Karpas-422 (cell line): ENCODE measurements around the gene GULP1. TPM values are rescaled to one million over a fixed set of nuclear protein-coding genes. Genes with fewer than 3 reads are reported as not detected.

Experiments
- DNase-seq: peaks from one replicate; pipeline ENCODE4 v3.0.0-alpha.2; 2015
- H2AFZ ChIP-seq: fragments of 200-600 bp; sonication (generic); 2 replicates; pipeline ENCODE4 v1.6.1; 2014; ENCODE audit warnings: antibody characterized with exemption, low read length, mixed read lengths
- H3K27ac ChIP-seq: fragments of 200-600 bp; sonication (generic); 2 replicates; pipeline ENCODE4 v1.5.1; 2014; ENCODE audit warnings: mild to moderate bottlenecking, low read length, moderate library complexity
- H3K27me3 ChIP-seq: fragments of 200-600 bp; sonication (generic); 2 replicates; pipeline ENCODE4 v1.6.1; 2014; ENCODE audit warnings: low read length, mixed read lengths
- H3K36me3 ChIP-seq: fragments of 200-600 bp; sonication (generic); 2 replicates; pipeline ENCODE4 v1.6.1; 2014; ENCODE audit warnings: low read length, mixed read lengths; ENCODE audit not compliant: insufficient read depth
- H3K4me1 ChIP-seq: fragments of 200-600 bp; sonication (generic); 2 replicates; pipeline ENCODE4 v1.6.1; 2014; ENCODE audit warnings: mild to moderate bottlenecking, low read length, mixed read lengths
- H3K4me2 ChIP-seq: fragments of 200-600 bp; sonication (generic); 2 replicates; pipeline ENCODE4 v1.6.1; 2014; ENCODE audit warnings: low read length, low read depth, mild to moderate bottlenecking; ENCODE audit not compliant: poor library complexity, severe bottlenecking
- H3K4me3 ChIP-seq: fragments of 200-600 bp; sonication (generic); 2 replicates; pipeline ENCODE4 v1.5.1; 2014; ENCODE audit warnings: mild to moderate bottlenecking, antibody characterized with exemption, low read length, mixed read lengths
- H3K79me2 ChIP-seq: fragments of 200-600 bp; sonication (generic); 2 replicates; pipeline ENCODE4 v1.6.1; 2014; ENCODE audit warnings: mild to moderate bottlenecking, low read length, mixed read lengths
- H3K9ac ChIP-seq: fragments of 200-600 bp; sonication (generic); 2 replicates; pipeline ENCODE4 v1.6.0; 2014; ENCODE audit warnings: low read length
- H3K9me2 ChIP-seq: fragments of 200-600 bp; sonication (generic), shearing (Covaris generic); replicated peaks from 2 replicates; pipeline ENCODE4 v1.6.0; 2014; ENCODE audit warnings: mild to moderate bottlenecking, low read length, moderate library complexity; ENCODE audit not compliant: insufficient read depth
- H3K9me3 ChIP-seq: fragments of 300-700, 200-600 bp; sonication (generic); 2 replicates; pipeline ENCODE4 v1.6.1; 2014; ENCODE audit warnings: low read length, mixed read lengths
- H4K20me1 ChIP-seq: fragments of 200-600 bp; sonication (generic); 2 replicates; pipeline ENCODE4 v1.6.1; 2014; ENCODE audit warnings: mild to moderate bottlenecking, antibody characterized with exemption, low read length, low read depth; ENCODE audit not compliant: insufficient read depth
- total RNA-seq: library from RNA; depleted of rRNA; stranded (reverse); fragments of >200 nt; shearing (Covaris generic); gene quantifications from 2 replicates; pipeline ENCODE4 v1.2.3, GENCODE V29; 2014; ENCODE audit warnings: low replicate concordance

GULP1 gene
- total RNA-seq, 1 experiment from 2014 or later = 0.41 TPM

DNA sequence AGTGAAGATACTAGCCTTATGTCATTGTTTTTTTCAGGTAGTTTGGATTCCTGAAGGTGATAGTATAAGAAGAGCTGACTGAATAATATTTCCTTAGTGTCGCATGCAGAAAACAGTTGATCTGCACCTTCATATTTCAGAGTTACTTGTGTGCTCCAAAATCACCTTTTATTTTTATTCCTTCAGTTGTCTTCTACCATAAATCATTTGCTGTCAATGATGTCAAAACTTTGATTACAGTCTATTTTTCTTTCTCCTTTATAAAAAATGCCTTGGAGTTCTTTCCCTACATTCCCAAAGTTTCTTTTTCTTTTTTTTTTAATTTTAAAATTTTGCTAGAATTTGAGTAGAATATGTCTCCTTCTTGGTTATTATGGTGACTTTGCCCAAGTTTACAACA, 142.3 kb downstream of the GULP1 start:
- Histone ChIP-seq H3K9ac (no peak overlapping the region), H3K36me3 (no peaks in the 10 kb centered on the region), H3K9me3 (peaks cover 10% of the 10 kb centered on the region), H2AFZ (no peak overlapping the region), H3K27ac (no peak overlapping the region), H3K4me3 (no peak overlapping the region), H3K4me1 (no peaks in the 10 kb centered on the region), H3K27me3 (no peaks in the 10 kb centered on the region), H3K4me2 (no peak overlapping the region), H3K79me2 (no peaks in the 10 kb centered on the region), H3K9me2 (no peaks in the 10 kb centered on the region), H4K20me1 (no peaks in the 10 kb centered on the region)
- no peak for DNase-seq

DNA sequence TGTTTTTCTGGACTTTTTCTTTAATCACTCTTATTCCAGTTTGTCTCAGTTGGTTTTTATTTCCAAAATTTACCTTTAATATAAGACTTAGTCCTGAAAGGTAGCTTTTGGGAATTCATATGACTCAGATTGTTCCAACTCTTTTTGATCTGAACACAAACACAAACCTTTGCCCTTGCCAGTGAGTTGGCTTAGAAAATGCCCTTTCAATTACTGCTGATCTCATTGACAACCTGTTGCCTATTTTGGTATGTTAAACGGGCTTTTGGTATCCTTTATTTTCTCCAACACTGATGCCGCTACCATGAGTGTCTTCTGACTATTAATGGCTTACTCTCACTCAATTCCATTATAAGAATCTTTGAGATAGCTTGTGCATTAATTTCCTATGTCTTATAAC, 143.4 kb downstream of the GULP1 start:
- Histone ChIP-seq H3K9me3 (peaks cover 10% of the 10 kb centered on the region), H3K27me3 (no peaks in the 10 kb centered on the region), H4K20me1 (no peaks in the 10 kb centered on the region), H3K9me2 (no peaks in the 10 kb centered on the region), H3K79me2 (no peaks in the 10 kb centered on the region), H3K4me2 (no peak overlapping the region), H3K9ac (no peak overlapping the region), H3K4me3 (no peak overlapping the region), H3K4me1 (no peaks in the 10 kb centered on the region), H2AFZ (no peak overlapping the region), H3K27ac (no peak overlapping the region), H3K36me3 (no peaks in the 10 kb centered on the region)
- DNase-seq = no peak

DNA sequence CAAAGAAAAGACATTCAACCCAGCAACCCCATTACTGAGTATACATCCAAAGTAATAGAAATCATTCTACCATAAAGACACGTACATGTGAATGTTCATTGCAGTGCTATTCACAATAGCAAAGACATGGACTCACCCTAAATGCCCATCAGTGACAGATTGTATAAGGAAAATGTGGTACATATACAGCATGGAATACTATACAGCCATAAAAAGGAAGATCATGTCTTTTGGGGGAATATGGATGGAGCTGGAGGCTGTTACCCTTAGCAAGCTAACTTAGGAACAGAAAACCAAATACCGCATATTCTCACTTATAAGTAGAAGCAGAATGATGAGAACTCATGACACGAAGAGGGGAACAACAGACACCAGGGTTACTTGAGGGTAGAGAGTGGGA, 145.9 kb downstream of the GULP1 start:
- Histone ChIP-seq H3K9me3 (peaks cover 13% of the 10 kb centered on the region), H3K9me2 (no peaks in the 10 kb centered on the region), H4K20me1 (no peaks in the 10 kb centered on the region), H3K4me1 (no peaks in the 10 kb centered on the region), H3K4me3 (no peak overlapping the region), H3K9ac (no peak overlapping the region), H3K27ac (no peak overlapping the region), H3K79me2 (no peaks in the 10 kb centered on the region), H2AFZ (no peak overlapping the region), H3K4me2 (no peak overlapping the region), H3K36me3 (no peaks in the 10 kb centered on the region), H3K27me3 (no peaks in the 10 kb centered on the region)
- DNase-seq = no peak

DNA sequence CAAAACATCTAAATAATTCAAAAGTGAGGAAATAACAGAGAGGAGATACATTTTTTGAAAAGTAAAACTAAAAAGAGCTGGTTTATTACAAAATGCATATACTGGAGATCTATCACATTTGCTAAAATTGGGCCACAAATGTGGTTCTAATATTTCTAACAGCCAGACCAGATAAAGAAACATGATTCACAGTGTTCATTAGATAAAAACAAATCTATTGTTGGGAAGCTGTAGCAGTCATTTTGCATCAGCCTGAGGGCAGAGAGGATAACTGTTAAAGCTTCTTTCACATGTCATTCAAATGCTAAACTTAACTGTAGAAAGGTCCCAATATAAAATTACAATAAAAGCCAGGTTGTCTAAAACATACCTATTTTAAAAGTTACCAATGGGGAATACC, 148.3 kb downstream of the GULP1 start:
- H3K9me2 ChIP-seq = no peaks in the 10 kb centered on the region
- no peak overlapping the region for H3K4me3 ChIP-seq
- no peak overlapping the region for H3K9ac ChIP-seq
- no peaks in the 10 kb centered on the region for H3K27me3 ChIP-seq
- no peaks in the 10 kb centered on the region for H3K36me3 ChIP-seq
- no peaks in the 10 kb centered on the region for H4K20me1 ChIP-seq
- H3K27ac ChIP-seq = no peak overlapping the region
- H3K4me1 ChIP-seq = no peaks in the 10 kb centered on the region
- no peak overlapping the region for H2AFZ ChIP-seq
- H3K79me2 ChIP-seq = no peaks in the 10 kb centered on the region
- peaks cover 15% of the 10 kb centered on the region for H3K9me3 ChIP-seq
- no peak for DNase-seq
- no peak overlapping the region for H3K4me2 ChIP-seq

DNA sequence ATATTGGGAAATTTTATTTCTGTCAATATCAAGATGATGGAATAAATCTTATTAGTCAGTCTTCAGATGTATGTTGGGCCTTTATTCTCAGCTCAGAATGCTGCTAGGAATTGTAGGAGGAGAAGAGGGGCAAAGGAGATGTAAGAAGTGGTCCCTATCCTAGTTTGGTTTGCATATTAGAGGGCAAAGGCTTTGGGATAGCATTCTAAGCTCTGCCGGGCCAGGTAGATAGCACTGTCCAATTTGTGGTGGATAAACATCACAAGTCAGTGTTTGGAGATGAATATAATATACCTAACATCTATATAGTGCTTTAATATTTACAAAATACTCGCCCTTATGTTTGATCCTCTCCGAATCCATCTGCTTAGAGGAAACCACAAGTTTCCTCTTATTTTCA, 149.2 kb downstream of the GULP1 start:
- Histone ChIP-seq H3K9ac (no peak overlapping the region), H3K9me2 (no peaks in the 10 kb centered on the region), H3K27me3 (no peaks in the 10 kb centered on the region), H3K9me3 (peaks cover 19% of the 10 kb centered on the region), H3K79me2 (no peaks in the 10 kb centered on the region), H3K4me1 (no peaks in the 10 kb centered on the region), H3K27ac (no peak overlapping the region), H4K20me1 (no peaks in the 10 kb centered on the region), H3K4me3 (no peak overlapping the region), H3K4me2 (no peak overlapping the region), H2AFZ (no peak overlapping the region), H3K36me3 (no peaks in the 10 kb centered on the region)
- no peak for DNase-seq

DNA sequence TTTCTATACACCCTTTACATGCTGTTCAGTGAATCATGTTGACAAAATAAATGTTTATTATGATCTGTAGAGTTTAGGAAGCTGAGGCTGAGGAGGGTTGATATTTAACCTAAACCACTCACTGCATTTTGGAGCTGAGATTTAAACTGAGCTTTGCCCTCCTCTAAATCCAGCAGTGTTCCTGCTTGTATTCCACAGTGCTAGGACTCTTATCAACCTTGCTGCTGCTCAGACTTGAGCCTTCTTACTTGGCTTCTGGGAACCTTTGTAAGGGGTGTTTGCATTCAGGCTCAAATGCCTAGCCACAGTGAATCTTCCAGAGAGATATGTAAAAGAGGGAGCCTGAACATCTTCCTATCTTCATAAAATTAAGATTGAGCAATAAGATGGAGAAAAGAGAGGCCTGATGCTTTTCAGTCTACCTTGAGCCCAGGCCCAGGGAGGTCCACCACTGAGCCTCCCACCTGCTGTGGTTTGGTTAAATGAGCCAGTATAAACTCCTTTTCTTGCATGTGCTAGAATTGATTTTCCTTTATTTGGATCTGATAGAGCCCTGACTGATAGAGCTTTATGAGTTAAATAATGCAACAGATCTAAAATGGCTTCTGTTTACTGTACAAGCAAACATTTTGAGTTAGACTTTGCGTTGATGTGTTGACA, 149.7 kb downstream of the GULP1 start:
- H3K36me3 ChIP-seq = no peaks in the 10 kb centered on the region
- no peak overlapping the region for H3K4me3 ChIP-seq
- no peak overlapping the region for H3K27ac ChIP-seq
- H3K4me1 ChIP-seq = no peaks in the 10 kb centered on the region
- H3K9me3 ChIP-seq = peaks cover 22% of the 10 kb centered on the region
- H3K4me2 ChIP-seq = no peak overlapping the region
- H3K79me2 ChIP-seq = no peaks in the 10 kb centered on the region
- H2AFZ ChIP-seq = no peak overlapping the region
- H3K9me2 ChIP-seq = no peaks in the 10 kb centered on the region
- DNase-seq = no peak
- no peak overlapping the region for H3K9ac ChIP-seq
- no peaks in the 10 kb centered on the region for H3K27me3 ChIP-seq
- H4K20me1 ChIP-seq = no peaks in the 10 kb centered on the region

DNA sequence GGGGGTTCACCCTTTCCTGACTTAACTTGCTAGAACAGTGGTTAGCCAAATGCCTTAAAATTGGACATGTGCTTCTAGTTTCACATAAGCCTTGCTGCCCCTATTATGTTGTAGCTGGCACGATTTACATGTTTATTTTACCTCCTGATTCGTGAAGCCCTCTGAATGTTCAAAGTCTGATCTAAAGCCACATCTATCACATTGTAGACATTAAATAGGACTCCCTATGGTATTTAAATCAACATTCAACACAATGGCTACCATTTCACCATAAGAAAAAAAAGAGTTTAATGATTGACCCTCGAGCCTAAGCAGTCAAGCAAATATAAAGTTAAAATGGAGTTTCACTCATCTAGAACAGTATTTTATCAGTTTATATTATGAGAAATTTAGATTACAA, 151.5 kb downstream of the GULP1 start:
- no peak overlapping the region for H2AFZ ChIP-seq
- H3K4me2 ChIP-seq = no peak overlapping the region
- no peaks in the 10 kb centered on the region for H3K36me3 ChIP-seq
- H4K20me1 ChIP-seq = no peaks in the 10 kb centered on the region
- no peak overlapping the region for H3K4me3 ChIP-seq
- H3K9me3 ChIP-seq = peaks cover 23% of the 10 kb centered on the region
- H3K4me1 ChIP-seq = no peaks in the 10 kb centered on the region
- H3K27me3 ChIP-seq = no peaks in the 10 kb centered on the region
- no peak overlapping the region for H3K9ac ChIP-seq
- H3K79me2 ChIP-seq = no peaks in the 10 kb centered on the region
- DNase-seq = no peak
- H3K27ac ChIP-seq = no peak overlapping the region
- H3K9me2 ChIP-seq = no peaks in the 10 kb centered on the region

DNA sequence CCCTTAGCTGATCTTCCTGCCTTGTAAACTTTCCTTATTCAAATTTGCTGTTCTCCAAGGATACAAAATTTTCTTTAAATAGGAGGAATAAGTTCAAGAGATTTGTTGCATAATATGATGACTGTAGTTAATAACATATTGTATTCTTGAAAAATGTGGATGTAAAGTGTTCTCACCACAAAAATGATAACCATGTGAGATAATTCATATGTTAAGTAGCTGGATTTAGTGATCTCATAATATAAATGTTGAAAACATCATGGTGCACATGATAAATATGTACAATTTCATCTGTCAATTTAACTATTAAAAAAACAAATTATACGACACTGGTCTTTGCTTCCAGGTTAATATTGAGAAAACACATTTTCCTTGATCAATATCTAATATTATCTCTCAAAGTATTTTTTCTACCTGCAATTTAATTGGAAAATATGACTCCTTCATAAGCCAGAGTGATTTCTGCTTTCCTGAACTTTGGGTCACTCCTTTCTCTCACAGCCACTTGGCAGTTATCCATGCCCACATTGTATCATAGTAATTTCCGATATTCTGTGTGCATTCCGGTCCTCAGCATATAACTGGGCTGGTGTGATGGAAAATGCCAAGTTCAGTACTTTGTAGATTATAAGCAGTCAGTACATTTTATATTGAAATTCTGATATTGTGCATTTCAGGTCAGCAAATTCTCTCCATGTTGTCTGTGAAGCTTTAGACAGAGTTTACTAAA, 152.6 kb downstream of the GULP1 start:
- H3K27ac ChIP-seq = no peak overlapping the region
- H3K9me2 ChIP-seq = no peaks in the 10 kb centered on the region
- H3K27me3 ChIP-seq = no peaks in the 10 kb centered on the region
- H4K20me1 ChIP-seq = no peaks in the 10 kb centered on the region
- no peak overlapping the region for H3K4me2 ChIP-seq
- H3K79me2 ChIP-seq = no peaks in the 10 kb centered on the region
- no peak for DNase-seq
- no peaks in the 10 kb centered on the region for H3K36me3 ChIP-seq
- no peak overlapping the region for H3K4me3 ChIP-seq
- no peak overlapping the region for H2AFZ ChIP-seq
- no peaks in the 10 kb centered on the region for H3K4me1 ChIP-seq
- H3K9me3 ChIP-seq = peaks cover 23% of the 10 kb centered on the region
- H3K9ac ChIP-seq = no peak overlapping the region
